Gastrocnemius medialis (tissue), 4 donors: ENCODE measurements around the gene ZNF793.

Experiments used
- CTCF ChIP-seq, 5 experiments: fragments of 450-650 bp in 3 of 5; fragments of 200-600 bp in 2 of 5; sonication (generic) in 2 of 5; IDR thresholded peaks in 4 of 5; conservative IDR thresholded peaks in 1 of 5; 1 replicate in 4 of 5; 2 replicates in 1 of 5; pipeline ENCODE4 v1.5.1; 2016 to 2019; ENCODE audit warnings: antibody characterized with exemption in 5 of 5, mild to moderate bottlenecking in 3 of 5, moderate library complexity in 3 of 5
- POLR2A ChIP-seq, 2 donors: fragments of 450-650 bp; IDR thresholded peaks; one replicate each; pipeline ENCODE4 v1.6.1; 2017; ENCODE audit warnings: antibody characterized with exemption in 2 of 2, mild to moderate bottlenecking in 2 of 2, moderate library complexity in 2 of 2

GRCh38 chr19:37506387-37507166 lies at the start of gene ZNF793:
- TF ChIP-seq CTCF (IDR thresholded peaks at IDR 0.05 in 4 of 5, conservative IDR thresholded peaks at IDR 0.05 in 1 of 5) (peak in 1 of 5 experiments; percentile 28), POLR2A (IDR thresholded peaks at IDR 0.05) (peak in 1 of 2 donors; percentile 7)
